Fibroblast of the aortic adventitia (primary cell): Measurements from ENCODE around the gene DISC1. TPM values are rescaled to one million over a fixed set of nuclear protein-coding genes. Genes with fewer than 3 reads are reported as not detected.

ENCODE experiments used
- DNase-seq: peaks from one replicate; pipeline ENCODE4 v3.0.0-alpha.2; 2010; ENCODE audit warnings: low read depth
- H3K4me3 ChIP-seq: 2 replicates; pipeline ENCODE4 v1.5.1; 2011; ENCODE audit warnings: low read depth, mild to moderate bottlenecking, control low read depth, low read length, moderate library complexity
- CTCF ChIP-seq: IDR thresholded peaks from 2 replicates; pipeline ENCODE4 v1.5.1; 2011; ENCODE audit warnings: mild to moderate bottlenecking, low read length, control low read depth, inconsistent platforms; ENCODE audit not compliant: insufficient read depth
- total RNA-seq: library from RNA; depleted of rRNA; stranded (reverse); fragments of >200 nt; gene quantifications from 2 replicates; pipeline ENCODE4 v1.2.3, GENCODE V29; 2012; ENCODE audit warnings: low replicate concordance

Gene DISC1
- total RNA-seq, 1 donor: 4.7 TPM

- TF ChIP-seq CTCF: no peak
- H3K4me3 ChIP-seq: no peak overlapping the region
- peak; percentile 37 for DNase-seq
Measured at GRCh38 chr1:231918239-231919015, 291.8 kb downstream of the DISC1 start.

- peak; percentile 42 for DNase-seq
- TF ChIP-seq CTCF: no peak
- no peak overlapping the region for H3K4me3 ChIP-seq
Measured at GRCh38 chr1:231919239-231919885, 292.8 kb downstream of the DISC1 start.

GRCh38 chr1:231919886-231920285 is 293.3 kb downstream of the DISC1 start:
- H3K4me3 ChIP-seq: no peak overlapping the region
- DNase-seq: no peak
- no peak for TF ChIP-seq CTCF

DNA sequence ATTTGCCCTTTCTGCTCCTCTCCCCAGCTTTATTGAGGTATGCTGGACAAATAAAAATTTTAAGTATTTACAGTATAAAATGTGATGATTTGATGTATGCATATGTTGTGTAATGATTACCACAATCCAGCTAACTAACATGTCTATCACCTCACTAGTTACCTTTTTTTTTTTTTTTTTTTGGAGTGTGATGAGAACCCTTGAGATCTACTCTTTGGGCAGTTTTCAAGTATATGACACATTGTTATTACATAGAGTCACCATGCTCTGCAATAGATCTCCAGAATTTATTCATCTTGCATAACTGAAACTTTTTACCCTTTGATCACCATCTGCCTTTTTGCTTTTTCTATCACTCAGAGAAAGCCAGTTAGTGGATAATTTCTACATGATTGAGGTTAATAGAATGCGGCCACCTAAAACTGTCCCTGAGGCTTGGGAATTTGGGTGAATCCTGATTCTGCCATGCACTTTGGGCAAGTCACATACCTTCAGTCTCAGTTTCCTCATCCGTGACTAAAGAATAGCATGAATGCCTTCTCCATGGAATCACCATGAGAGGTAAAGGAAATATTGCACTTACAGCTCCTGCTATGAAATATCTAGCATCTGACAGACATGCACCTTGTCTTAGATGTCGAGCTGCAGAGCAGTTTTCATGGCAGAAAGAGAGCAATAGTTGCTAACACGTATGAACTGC is 295.2 kb downstream of the DISC1 start:
- no peak for TF ChIP-seq CTCF
- H3K4me3 ChIP-seq: no peak overlapping the region
- DNase-seq: peak; percentile 25

- DNase-seq: no peak
- TF ChIP-seq CTCF: no peak
- no peak overlapping the region for H3K4me3 ChIP-seq
Measured at GRCh38 chr1:231923491-231924041, 297.0 kb downstream of the DISC1 start.

GRCh38 chr1:231924180-231924579 is 297.6 kb downstream of the DISC1 start:
- H3K4me3 ChIP-seq: no peak overlapping the region
- no peak for TF ChIP-seq CTCF
- no peak for DNase-seq
